ENCODE data around the gene PPP1R12B. TPM values are rescaled to one million over a fixed set of nuclear protein-coding genes. Genes with fewer than 3 reads are reported as not detected.

PPP1R12B gene
- polyA plus RNA-seq, 1 experiment = 38.6 TPM

- POLR2A ChIA-PET = no interaction called here
- CTCF ChIA-PET = no interaction called here
- Histone ChIP-seq H3K27me3 (ENCODE audit: control insufficient read depth, insufficient read depth, low read length) (no peaks in the 10 kb centered on the region), H3K4me3 (ENCODE audit: low read depth, low read length) (no peak overlapping the region), H3K9me3 (ENCODE audit: control insufficient read depth, insufficient read depth, low read length) (no peaks in the 10 kb centered on the region), H3K27ac (ENCODE audit: low read depth, low read length) (no peak overlapping the region)
- TF ChIP-seq CTCF (IDR thresholded peaks at IDR 0.05; ENCODE audit: low read depth, low read length) = no peak
- no peak for DNase-seq (ENCODE audit: low read depth, low spot score)
Measured at GRCh38 chr1:202355944-202356553, 7.5 kb downstream of the PPP1R12B start.

GRCh38 chr1:202357506-202357905 is 9.0 kb downstream of the PPP1R12B start:
- DNase-seq (ENCODE audit: low read depth, low spot score) = no peak
- POLR2A ChIA-PET = no interaction called here
- CTCF ChIA-PET = no interaction called here

GRCh38 chr1:202361224-202361623 is 12.7 kb downstream of the PPP1R12B start:
- no peak for TF ChIP-seq CTCF (IDR thresholded peaks at IDR 0.05; ENCODE audit: low read depth, low read length)
- Histone ChIP-seq H3K27ac (ENCODE audit: low read depth, low read length) (no peak overlapping the region), H3K9me3 (ENCODE audit: control insufficient read depth, insufficient read depth, low read length) (no peaks in the 10 kb centered on the region), H3K27me3 (ENCODE audit: control insufficient read depth, insufficient read depth, low read length) (no peaks in the 10 kb centered on the region), H3K4me3 (ENCODE audit: low read depth, low read length) (no peak overlapping the region)
- no peak for DNase-seq (ENCODE audit: low read depth, low spot score)
- ChIA-PET POLR2A (interaction anchor here (1.1 kb wide), 1 partner anchor 12 kb away, joined by 3 read pairs; no protein-coding TSS in a partner anchor), CTCF (no interaction called here)

More at GRCh38 chr1:202357506-202357905, 9.0 kb downstream of the PPP1R12B start:
- no peak for TF ChIP-seq CTCF (IDR thresholded peaks at IDR 0.05; ENCODE audit: low read depth, low read length)
- no peaks in the 10 kb centered on the region for H3K9me3 ChIP-seq (ENCODE audit: control insufficient read depth, insufficient read depth, low read length)
- no peak overlapping the region for H3K4me3 ChIP-seq (ENCODE audit: low read depth, low read length)
- H3K27me3 ChIP-seq (ENCODE audit: control insufficient read depth, insufficient read depth, low read length) = no peaks in the 10 kb centered on the region
- no peak overlapping the region for H3K27ac ChIP-seq (ENCODE audit: low read depth, low read length)

GRCh38 chr1:202361701-202362100 is 13.2 kb downstream of the PPP1R12B start:
- no peaks in the 10 kb centered on the region for H3K27me3 ChIP-seq (ENCODE audit: control insufficient read depth, insufficient read depth, low read length)
- H3K9me3 ChIP-seq (ENCODE audit: control insufficient read depth, insufficient read depth, low read length) = no peaks in the 10 kb centered on the region
- H3K27ac ChIP-seq (ENCODE audit: low read depth, low read length) = no peak overlapping the region
- CTCF ChIA-PET = no interaction called here
- no peak overlapping the region for H3K4me3 ChIP-seq (ENCODE audit: low read depth, low read length)
- DNase-seq (ENCODE audit: low read depth, low spot score) = no peak
- POLR2A ChIA-PET = no interaction called here
- no peak for TF ChIP-seq CTCF (IDR thresholded peaks at IDR 0.05; ENCODE audit: low read depth, low read length)

- no peak overlapping the region for H3K27ac ChIP-seq (ENCODE audit: low read depth, low read length)
- no peaks in the 10 kb centered on the region for H3K9me3 ChIP-seq (ENCODE audit: control insufficient read depth, insufficient read depth, low read length)
- CTCF ChIA-PET = no interaction called here
- DNase-seq (ENCODE audit: low read depth, low spot score) = no peak
- POLR2A ChIA-PET = interaction anchor here (0.6 kb wide), 1 partner anchor 9 kb away, joined by 8 read pairs; no protein-coding TSS in a partner anchor
- H3K27me3 ChIP-seq (ENCODE audit: control insufficient read depth, insufficient read depth, low read length) = no peaks in the 10 kb centered on the region
- no peak overlapping the region for H3K4me3 ChIP-seq (ENCODE audit: low read depth, low read length)
- no peak for TF ChIP-seq CTCF (IDR thresholded peaks at IDR 0.05; ENCODE audit: low read depth, low read length)
Measured at GRCh38 chr1:202362212-202362611, 13.7 kb downstream of the PPP1R12B start.

All from AG04450 (cell line).